Hepatocyte (in vitro differentiated cells): ENCODE data around the gene ERBB4. TPM values are rescaled to one million over a fixed set of nuclear protein-coding genes. Genes with fewer than 3 reads are reported as not detected.

Experiments used
- DNase-seq: peaks from one replicate; pipeline ENCODE4 v3.0.0-alpha.2; 2016; ENCODE audit warnings: low spot score
- H2AFZ ChIP-seq: fragments of 200-600 bp; sonication (generic); 2 replicates; pipeline ENCODE4 v1.6.0; 2016; ENCODE audit warnings: antibody characterized with exemption, mild to moderate bottlenecking
- H3K27ac ChIP-seq: fragments of 200-600 bp; sonication (generic); 2 replicates; pipeline ENCODE4 v1.5.1; 2016; ENCODE audit warnings: mild to moderate bottlenecking
- H3K27me3 ChIP-seq: fragments of 200-600 bp; sonication (generic); 2 replicates; pipeline ENCODE4 v1.6.1; 2016
- H3K36me3 ChIP-seq: fragments of 200-600 bp; sonication (generic); replicated peaks from 2 replicates; pipeline ENCODE4 v1.5.1; 2016; ENCODE audit warnings: low read depth; ENCODE audit not compliant: insufficient read depth
- H3K4me1 ChIP-seq: fragments of 200-600 bp; sonication (generic); 2 replicates; pipeline ENCODE4 v1.5.1; 2016; ENCODE audit warnings: mild to moderate bottlenecking, moderate library complexity; ENCODE audit not compliant: insufficient read depth
- H3K4me2 ChIP-seq: fragments of 200-600 bp; sonication (generic); 2 replicates; pipeline ENCODE4 v1.6.0; 2016
- H3K4me3 ChIP-seq: fragments of 200-600 bp; sonication (generic); 2 replicates; pipeline ENCODE4 v1.5.1; 2016; ENCODE audit warnings: mild to moderate bottlenecking
- H3K79me2 ChIP-seq: fragments of 200-600 bp; sonication (generic); 2 replicates; pipeline ENCODE4 v1.6.0; 2017; ENCODE audit warnings: mild to moderate bottlenecking
- H3K9me2 ChIP-seq: fragments of 200-600 bp; sonication (generic); replicated peaks from 2 replicates; pipeline ENCODE4 v1.6.0; 2017; ENCODE audit warnings: mild to moderate bottlenecking; ENCODE audit not compliant: insufficient read depth
- H3K9me3 ChIP-seq: fragments of 200-600 bp; sonication (generic); 2 replicates; pipeline ENCODE4 v1.5.1; 2016; ENCODE audit warnings: low read depth, mild to moderate bottlenecking
- H4K20me1 ChIP-seq: fragments of 200-600 bp; sonication (generic); 2 replicates; pipeline ENCODE4 v1.6.0; 2016; ENCODE audit warnings: mild to moderate bottlenecking; ENCODE audit not compliant: insufficient read depth, poor library complexity, severe bottlenecking
- CTCF ChIP-seq: fragments of 200-600 bp; sonication (generic); IDR thresholded peaks from 2 replicates; pipeline ENCODE4 v1.5.1; 2016; ENCODE audit warnings: antibody characterized with exemption, mild to moderate bottlenecking; ENCODE audit not compliant: poor library complexity
- EZH2 ChIP-seq: fragments of 200-600 bp; sonication (generic); IDR thresholded peaks from 2 replicates; pipeline ENCODE4 v1.6.1; 2016; ENCODE audit warnings: antibody characterized with exemption, mild to moderate bottlenecking, borderline replicate concordance
- EZH2phosphoT487 ChIP-seq: fragments of 200-600 bp; sonication (generic); IDR thresholded peaks from one replicate; pipeline ENCODE4 v1.6.1; 2018; ENCODE audit warnings: antibody characterized with exemption, mild to moderate bottlenecking, low read depth, moderate library complexity; ENCODE audit not compliant: unreplicated experiment, severe bottlenecking
- WGBS: methylation state at CpG from one replicate; pipeline ENCODE4 v1.1.6; 2016; ENCODE audit warnings: low lambda C conversion rate; ENCODE audit errors: missing lambda C conversion rate; 5-methylcytosine and 5-hydroxymethylcytosine counted together
- polyA plus RNA-seq: library from polyadenylated mRNA; unstranded; fragments of >200 nt; fragmentation: Nextera tagmentation; extraction: Ambion mirVana; gene quantifications from 2 replicates; pipeline ENCODE4 v1.2.1, GENCODE V29; 2016
- total RNA-seq: library from RNA; depleted of rRNA; stranded (reverse); fragments of >200 nt; gene quantifications from 2 replicates; pipeline ENCODE4 v1.2.3, GENCODE V29; 2014

The ERBB4 gene
- total and polyA plus RNA-seq, 2 experiments from 2014 or later, result 3.4 to 3.9 TPM

DNA sequence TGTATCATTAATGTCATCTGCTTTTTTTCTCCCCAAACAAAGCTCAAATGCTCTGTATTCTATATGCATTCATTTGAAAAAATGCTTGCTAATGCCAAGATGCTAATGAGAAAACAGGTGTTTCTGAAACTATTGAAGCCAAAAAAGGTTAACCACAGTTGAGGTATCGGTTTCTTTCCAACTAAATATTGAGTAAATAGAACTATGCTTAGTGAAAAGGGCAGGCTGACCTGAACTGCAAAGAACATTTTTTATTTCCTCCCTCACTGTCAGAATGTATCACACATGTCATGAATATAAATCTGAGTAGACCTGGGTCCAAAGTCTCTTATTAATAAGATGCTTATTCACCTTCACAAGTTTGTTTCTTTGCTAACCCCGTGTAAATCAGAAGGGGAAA lies 1115.6 kb downstream of the ERBB4 start:
- Histone ChIP-seq H3K79me2 (no peaks in the 10 kb centered on the region), H3K4me2 (no peak overlapping the region), H3K4me1 (no peaks in the 10 kb centered on the region), H2AFZ (no peak overlapping the region), H3K9me3 (no peaks in the 10 kb centered on the region), H3K9me2 (no peaks in the 10 kb centered on the region), H3K36me3 (no peaks in the 10 kb centered on the region), H3K4me3 (no peak overlapping the region), H3K27ac (no peak overlapping the region), H3K27me3 (no peaks in the 10 kb centered on the region), H4K20me1 (no peaks in the 10 kb centered on the region)
- WGBS, result 66% methylated on average over 2 of the region's 2 CpGs
- no peak for DNase-seq
- TF ChIP-seq EZH2phosphoT487, result no peak
- no peak for TF ChIP-seq CTCF
- no peak for TF ChIP-seq EZH2

DNA sequence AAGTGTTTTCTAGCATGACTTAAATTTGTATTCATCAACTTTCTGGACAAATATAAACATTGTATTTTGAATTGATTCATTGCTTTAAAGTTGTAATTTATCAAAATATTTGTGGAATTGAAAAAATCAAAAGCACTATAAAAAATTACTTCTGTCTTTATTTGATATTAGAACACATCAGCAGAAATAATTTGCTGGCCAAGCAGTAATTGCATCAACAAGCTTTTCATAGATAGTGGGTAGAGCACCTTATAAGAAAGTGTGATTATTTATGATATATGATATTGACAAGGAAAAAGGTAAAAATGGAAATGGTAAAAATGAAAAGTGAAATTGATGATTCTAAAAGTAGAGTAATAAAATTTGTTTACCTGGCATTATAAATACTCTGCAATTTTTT lies 1121.1 kb downstream of the ERBB4 start:
- no peak overlapping the region for H3K4me3 ChIP-seq
- H3K9me2 ChIP-seq, result no peaks in the 10 kb centered on the region
- TF ChIP-seq CTCF (no peak), EZH2phosphoT487 (no peak), EZH2 (no peak)
- no peak overlapping the region for H3K4me2 ChIP-seq
- no peaks in the 10 kb centered on the region for H4K20me1 ChIP-seq
- no peak overlapping the region for H2AFZ ChIP-seq
- DNase-seq, result no peak
- no peaks in the 10 kb centered on the region for H3K4me1 ChIP-seq
- no peaks in the 10 kb centered on the region for H3K27me3 ChIP-seq
- no peak overlapping the region for H3K27ac ChIP-seq
- no peaks in the 10 kb centered on the region for H3K36me3 ChIP-seq
- no peaks in the 10 kb centered on the region for H3K9me3 ChIP-seq
- no peaks in the 10 kb centered on the region for H3K79me2 ChIP-seq

- TF ChIP-seq EZH2phosphoT487 (no peak), EZH2 (no peak), CTCF (no peak)
- H3K9me3 ChIP-seq, result no peaks in the 10 kb centered on the region
- WGBS, result 93% methylated on average over 2 of the region's 2 CpGs
- no peaks in the 10 kb centered on the region for H3K4me1 ChIP-seq
- no peak overlapping the region for H2AFZ ChIP-seq
- no peaks in the 10 kb centered on the region for H3K9me2 ChIP-seq
- no peaks in the 10 kb centered on the region for H3K79me2 ChIP-seq
- no peaks in the 10 kb centered on the region for H4K20me1 ChIP-seq
- H3K27ac ChIP-seq, result no peak overlapping the region
- H3K4me3 ChIP-seq, result no peak overlapping the region
- H3K36me3 ChIP-seq, result no peaks in the 10 kb centered on the region
- DNase-seq, result no peak
- H3K4me2 ChIP-seq, result no peak overlapping the region
- H3K27me3 ChIP-seq, result no peaks in the 10 kb centered on the region
Observed at GRCh38 chr2:211416373-211416772, 1122.2 kb downstream of the ERBB4 start.

GRCh38 chr2:211413746-211414145 lies 1124.9 kb downstream of the ERBB4 start:
- H3K79me2 ChIP-seq, result no peaks in the 10 kb centered on the region
- no peak overlapping the region for H3K4me3 ChIP-seq
- H3K9me2 ChIP-seq, result no peaks in the 10 kb centered on the region
- no peaks in the 10 kb centered on the region for H3K36me3 ChIP-seq
- H4K20me1 ChIP-seq, result no peaks in the 10 kb centered on the region
- 88% methylated on average over 7 of the region's 7 CpGs for WGBS
- no peak for TF ChIP-seq EZH2phosphoT487
- TF ChIP-seq CTCF, result no peak
- no peak for TF ChIP-seq EZH2
- no peaks in the 10 kb centered on the region for H3K9me3 ChIP-seq
- H3K4me1 ChIP-seq, result no peaks in the 10 kb centered on the region
- H3K27ac ChIP-seq, result no peak overlapping the region
- no peak for DNase-seq
- H3K4me2 ChIP-seq, result no peak overlapping the region
- H3K27me3 ChIP-seq, result no peaks in the 10 kb centered on the region
- H2AFZ ChIP-seq, result no peak overlapping the region
